ENCODE data around the gene UGT2A3. TPM values are rescaled to one million over a fixed set of nuclear protein-coding genes. Genes with fewer than 3 reads are reported as not detected.
"Not testable (repeated sequence)": the region's sequence is repeated elsewhere in the genome, so short reads cannot be mapped to it uniquely, and the experiment has no call there.

The UGT2A3 gene
- total and polyA plus RNA-seq, 10 donors: not detected

DNA sequence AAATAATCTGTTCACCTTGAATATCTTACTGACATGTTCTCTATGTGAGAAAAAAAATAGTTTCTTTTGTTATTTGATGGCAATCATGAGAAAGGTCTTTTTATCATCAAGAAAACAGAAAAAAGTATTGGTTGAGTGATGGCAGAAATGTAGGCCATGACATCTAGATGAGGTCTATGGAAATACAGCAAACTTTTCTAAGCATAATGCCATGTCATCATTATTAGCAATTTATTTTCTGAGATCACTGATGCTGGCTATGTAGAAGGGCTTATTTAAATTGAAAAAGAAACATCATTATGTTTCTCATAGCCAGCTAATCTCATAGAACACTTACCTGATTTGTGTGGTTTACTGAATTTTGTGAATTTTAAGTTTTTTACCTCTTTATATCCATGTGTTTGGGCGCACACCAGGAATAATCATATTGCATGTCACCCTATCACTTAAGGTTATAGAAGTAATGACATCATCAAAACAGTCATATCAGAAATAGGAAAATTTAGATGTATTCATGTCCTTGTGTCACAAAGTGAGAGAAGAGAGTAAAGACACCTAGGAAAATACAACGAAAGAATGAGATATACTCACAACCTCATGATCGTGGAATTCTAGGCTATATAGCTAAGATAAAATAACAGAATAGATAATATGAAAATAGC lies 22.4 kb downstream of the UGT2A3 start:
- H3K4me3 ChIP-seq: no peak overlapping the region
- no peak for DNase-seq
- H3K4me1 ChIP-seq: no peaks in the 10 kb centered on the region
- no peak for TF ChIP-seq POLR2A (IDR thresholded peaks at IDR 0.05)
- TF ChIP-seq POLR2AphosphoS5 (IDR thresholded peaks at IDR 0.05): no peak
- TF ChIP-seq, protein P1, sequence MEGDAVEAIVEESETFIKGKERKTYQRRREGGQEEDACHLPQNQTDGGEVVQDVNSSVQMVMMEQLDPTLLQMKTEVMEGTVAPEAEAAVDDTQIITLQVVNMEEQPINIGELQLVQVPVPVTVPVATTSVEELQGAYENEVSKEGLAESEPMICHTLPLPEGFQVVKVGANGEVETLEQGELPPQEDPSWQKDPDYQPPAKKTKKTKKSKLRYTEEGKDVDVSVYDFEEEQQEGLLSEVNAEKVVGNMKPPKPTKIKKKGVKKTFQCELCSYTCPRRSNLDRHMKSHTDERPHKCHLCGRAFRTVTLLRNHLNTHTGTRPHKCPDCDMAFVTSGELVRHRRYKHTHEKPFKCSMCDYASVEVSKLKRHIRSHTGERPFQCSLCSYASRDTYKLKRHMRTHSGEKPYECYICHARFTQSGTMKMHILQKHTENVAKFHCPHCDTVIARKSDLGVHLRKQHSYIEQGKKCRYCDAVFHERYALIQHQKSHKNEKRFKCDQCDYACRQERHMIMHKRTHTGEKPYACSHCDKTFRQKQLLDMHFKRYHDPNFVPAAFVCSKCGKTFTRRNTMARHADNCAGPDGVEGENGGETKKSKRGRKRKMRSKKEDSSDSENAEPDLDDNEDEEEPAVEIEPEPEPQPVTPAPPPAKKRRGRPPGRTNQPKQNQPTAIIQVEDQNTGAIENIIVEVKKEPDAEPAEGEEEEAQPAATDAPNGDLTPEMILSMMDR (IDR thresholded peaks at IDR 0.05 in 8 of 11, conservative IDR thresholded peaks at IDR 0.05 in 3 of 11): no peak
- H3K9me3 ChIP-seq: peaks cover 0 to 28% (median 19%) of the 10 kb centered on the region in 8 donors
- H3K36me3 ChIP-seq: no peaks in the 10 kb centered on the region
- WGBS, 5 donors: 55 to 64% (median 60%) methylated on average over 3 of the region's 3 CpGs
- intact Hi-C loops (cut with DNase I; ENCODE audit: low total_unique reads): no loop called here
- no peak overlapping the region for H3K27ac ChIP-seq
- no peaks in the 10 kb centered on the region for H3K27me3 ChIP-seq (replicated peaks in 1 of 7)

GRCh38 chr4:68927165-68927564 lies 24.4 kb downstream of the UGT2A3 start:
- no peak overlapping the region for H3K27ac ChIP-seq
- no peak overlapping the region for H3K4me3 ChIP-seq
- H3K27me3 ChIP-seq (replicated peaks in 1 of 7): no peaks in the 10 kb centered on the region
- intact Hi-C loops (cut with DNase I; ENCODE audit: low total_unique reads): no loop called here
- H3K4me1 ChIP-seq: no peaks in the 10 kb centered on the region
- H3K36me3 ChIP-seq: no peaks in the 10 kb centered on the region
- H3K9me3 ChIP-seq: peaks cover 0 to 47% (median 28%) of the 10 kb centered on the region in 8 donors
- TF ChIP-seq POLR2A (IDR thresholded peaks at IDR 0.05): no peak
- no peak for TF ChIP-seq POLR2AphosphoS5 (IDR thresholded peaks at IDR 0.05)
- TF ChIP-seq, protein P1 (IDR thresholded peaks at IDR 0.05 in 8 of 11, conservative IDR thresholded peaks at IDR 0.05 in 3 of 11): no peak
- no peak for DNase-seq
- WGBS, 5 donors: 65 to 74% (median 70%) methylated on average over 3 of the region's 3 CpGs

GRCh38 chr4:68922202-68922601 lies 29.4 kb downstream of the UGT2A3 start:
- peaks cover 0 to 55% (median 28%) of the 10 kb centered on the region in 8 donors for H3K9me3 ChIP-seq
- H3K27ac ChIP-seq; H3K27me3 ChIP-seq (replicated peaks in 1 of 7); H3K4me1 ChIP-seq; H3K4me3 ChIP-seq; intact Hi-C loops (cut with DNase I; ENCODE audit: low total_unique reads); DNase-seq; H3K36me3 ChIP-seq: not testable (repeated sequence)
- 54 to 76% (median 57%) methylated on average over 5 of the region's 5 CpGs for WGBS, 5 donors

DNA sequence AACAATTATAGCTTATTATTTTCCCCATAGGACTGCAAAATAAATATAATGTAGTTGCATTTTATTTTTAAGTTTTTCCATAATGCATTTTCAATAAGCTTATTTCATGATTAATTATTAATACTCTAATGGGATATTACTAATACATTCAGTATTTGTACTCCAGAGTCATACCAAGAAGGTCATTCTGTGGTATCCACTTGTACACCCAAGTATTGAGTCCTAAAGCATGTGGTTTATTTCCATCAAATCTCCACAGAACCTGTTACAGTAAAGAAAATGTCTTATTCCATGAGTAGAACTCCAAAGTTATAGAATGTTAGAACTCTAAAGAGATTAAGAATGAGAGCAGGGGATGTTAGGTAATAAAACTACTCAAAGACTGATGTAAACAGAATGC lies 30.6 kb downstream of the UGT2A3 start:
- no peak overlapping the region for H3K4me3 ChIP-seq
- no peak overlapping the region for H3K27ac ChIP-seq
- no peaks in the 10 kb centered on the region for H3K4me1 ChIP-seq
- DNase-seq: no peak
- H3K36me3 ChIP-seq: no peaks in the 10 kb centered on the region
- no peak for TF ChIP-seq POLR2AphosphoS5 (IDR thresholded peaks at IDR 0.05)
- TF ChIP-seq, protein P1 (IDR thresholded peaks at IDR 0.05 in 8 of 11, conservative IDR thresholded peaks at IDR 0.05 in 3 of 11): no peak
- no peak for TF ChIP-seq POLR2A (IDR thresholded peaks at IDR 0.05)
- H3K9me3 ChIP-seq: peaks cover 0 to 43% (median 17%) of the 10 kb centered on the region in 8 donors
- intact Hi-C loops (cut with DNase I; ENCODE audit: low total_unique reads): no loop called here
- H3K27me3 ChIP-seq (replicated peaks in 1 of 7): no peaks in the 10 kb centered on the region
